GM12891 (cell line): ENCODE results near the gene RNASE7.

ENCODE experiments used
- POLR2A ChIP-seq: IDR thresholded peaks from 2 replicates; pipeline ENCODE4 v1.6.1; 2011; ENCODE audit warnings: low read depth, low read length, control low read depth
- POLR2AphosphoS5 ChIP-seq: IDR thresholded peaks from 2 replicates; pipeline ENCODE4 v1.6.1; 2011; ENCODE audit warnings: low read depth, low read length, control low read depth
- SPI1 ChIP-seq: IDR thresholded peaks from 2 replicates; pipeline ENCODE4 v1.6.1; 2011; ENCODE audit warnings: low read depth, low read length, control low read depth
- TAF1 ChIP-seq: IDR thresholded peaks from 2 replicates; pipeline ENCODE4 v1.6.1; 2011; ENCODE audit warnings: low read depth, low read length, control low read depth

DNA sequence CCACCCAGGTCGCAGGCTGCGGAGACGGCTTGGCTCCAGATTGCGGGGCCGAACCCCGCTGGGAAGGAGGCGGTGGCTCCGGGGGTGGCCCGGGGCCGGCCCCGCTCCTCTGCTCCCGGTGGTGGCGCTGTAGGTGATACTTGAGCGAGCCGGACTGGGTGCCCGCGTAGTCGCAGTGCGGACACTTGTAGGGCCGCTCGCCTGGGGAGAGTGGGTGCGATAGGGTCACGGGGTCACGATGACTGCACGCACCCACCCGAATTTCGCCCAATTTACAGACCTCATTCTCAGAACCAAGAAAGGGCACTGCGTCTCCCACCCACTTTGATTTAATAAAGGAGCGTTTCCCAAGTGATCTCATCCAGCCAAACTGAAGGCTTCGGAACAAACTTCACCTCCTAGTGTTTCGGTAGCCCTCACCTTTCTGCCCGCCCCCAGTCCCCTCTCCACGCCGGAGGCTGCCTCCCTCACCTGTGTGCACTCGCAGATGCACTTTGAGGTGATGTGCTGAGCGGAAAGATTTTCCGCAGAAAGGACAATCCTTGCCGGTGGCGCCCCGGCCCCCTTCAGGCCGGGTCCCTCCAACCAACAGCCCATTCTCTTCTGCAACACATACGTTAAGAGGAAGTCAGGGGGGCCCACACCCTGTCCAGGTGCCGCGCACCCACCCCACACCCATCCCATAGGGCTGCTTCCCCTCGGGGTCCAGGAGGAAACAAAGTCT is 48.9 kb downstream of the RNASE7 start:
- TF ChIP-seq TAF1: no peak
- no peak for TF ChIP-seq POLR2A
- no peak for TF ChIP-seq POLR2AphosphoS5
- TF ChIP-seq SPI1: no peak
